Stromal cell of bone marrow (primary cell): ENCODE measurements around the gene CHTOP.
A peak's percentile ranks its signal among the peaks of the same experiment; 100 is the strongest.
"Not testable (repeated sequence)": the region's sequence is repeated elsewhere in the genome, so short reads cannot be mapped to it uniquely, and the experiment has no call there.

Experiments used
- DNase-seq: peaks from one replicate; pipeline ENCODE4 v3.0.0-alpha.2; 2012; ENCODE audit warnings: low read depth

The CHTOP gene

DNA sequence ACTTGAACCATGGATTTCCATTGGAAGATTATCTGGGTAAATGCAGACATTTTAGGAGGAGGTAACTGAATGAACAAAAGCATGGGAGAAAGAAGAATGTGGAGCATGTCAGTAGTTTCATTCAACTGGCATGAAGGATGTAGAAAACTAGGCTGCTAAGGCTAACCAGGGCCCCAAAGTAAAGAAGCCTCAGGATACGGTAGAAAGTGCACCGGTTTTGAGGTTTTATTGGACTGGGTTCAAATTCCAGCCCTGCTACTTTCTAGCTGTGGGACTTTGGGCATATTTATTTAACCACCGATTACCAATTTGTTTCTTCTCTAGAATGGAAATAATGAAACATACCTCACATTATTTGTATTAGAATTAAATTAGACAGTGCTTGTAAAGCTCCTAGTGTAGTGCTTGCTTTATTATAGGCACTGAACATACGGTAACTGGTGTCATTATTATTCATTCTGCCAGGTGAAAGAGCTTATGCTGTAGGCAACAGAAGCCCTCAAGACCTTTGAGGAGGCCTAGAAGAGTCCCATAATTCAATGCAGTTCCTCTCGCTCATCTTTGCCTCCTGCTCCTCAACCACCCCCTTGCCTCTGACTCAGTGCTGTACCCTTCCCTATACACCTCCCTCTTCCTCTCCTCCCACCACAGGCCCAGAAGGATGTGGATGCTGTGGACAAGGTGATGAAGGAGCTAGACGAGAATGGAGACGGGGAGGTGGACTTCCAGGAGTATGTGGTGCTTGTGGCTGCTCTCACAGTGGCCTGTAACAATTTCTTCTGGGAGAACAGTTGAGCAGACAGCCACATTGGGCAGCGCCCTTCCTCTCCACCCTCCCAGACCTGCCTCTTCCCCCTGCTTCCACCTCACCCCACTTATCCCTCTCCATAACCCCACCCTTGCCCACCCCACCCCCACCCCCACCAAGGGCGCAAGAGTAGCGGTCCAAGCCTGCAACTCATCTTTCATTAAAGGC is 2.5 kb upstream of the CHTOP start:
- no peak for DNase-seq

DNA sequence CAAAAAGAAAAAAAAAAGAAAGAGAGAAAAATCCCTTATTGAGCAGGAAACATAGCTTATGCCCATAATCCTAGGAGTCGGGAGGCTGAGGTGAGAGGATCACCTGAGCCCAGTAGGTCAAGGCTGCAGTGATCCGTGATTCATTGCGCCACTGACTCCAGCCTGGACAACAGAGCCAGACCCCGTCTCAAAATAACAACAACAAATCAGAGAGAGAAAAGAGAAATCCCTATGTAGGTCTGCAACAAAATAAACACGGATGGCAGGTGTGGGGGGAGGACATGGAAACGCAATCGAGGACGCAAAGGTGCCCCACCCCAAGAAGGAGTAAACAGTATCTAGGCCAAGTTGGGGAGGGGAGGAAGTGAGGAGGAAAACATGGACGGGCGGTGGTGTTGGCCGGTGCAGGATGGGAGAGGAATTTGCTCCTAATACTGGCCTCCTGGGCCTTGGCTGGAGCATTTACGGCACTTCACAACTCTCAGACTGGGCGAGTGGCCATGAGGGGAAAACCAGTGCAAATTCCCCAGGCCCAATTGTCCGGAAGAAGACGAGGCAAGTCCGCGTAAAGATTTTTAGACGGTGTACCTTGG is 609 bp upstream of the CHTOP start:
- no peak for DNase-seq

DNA sequence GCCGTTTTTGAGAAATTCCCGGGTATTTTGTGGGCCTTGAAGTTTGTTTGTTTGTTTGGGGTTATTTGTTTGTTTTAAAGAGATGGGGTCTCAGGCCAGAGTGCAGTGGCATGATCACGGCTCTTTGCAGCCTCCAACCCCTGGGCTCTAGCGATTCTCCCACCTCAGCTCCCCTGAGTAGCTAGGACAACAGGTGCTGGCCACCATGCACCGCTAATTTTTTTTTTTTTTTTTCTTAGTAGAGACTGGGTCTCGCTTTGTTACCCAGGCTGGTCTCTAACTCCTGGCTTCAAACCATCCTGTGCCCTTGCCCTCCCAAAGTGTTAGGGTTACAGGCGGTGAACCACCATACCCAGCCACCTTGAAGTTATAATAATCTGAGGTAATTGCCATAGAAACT is 2.0 kb downstream of the CHTOP start:
- no peak for DNase-seq

GRCh38 chr1:153636312-153636711 is 2.4 kb downstream of the CHTOP start:
- no peak for DNase-seq

GRCh38 chr1:153638261-153638660 is 4.4 kb downstream of the CHTOP start:
- DNase-seq: no peak

DNA sequence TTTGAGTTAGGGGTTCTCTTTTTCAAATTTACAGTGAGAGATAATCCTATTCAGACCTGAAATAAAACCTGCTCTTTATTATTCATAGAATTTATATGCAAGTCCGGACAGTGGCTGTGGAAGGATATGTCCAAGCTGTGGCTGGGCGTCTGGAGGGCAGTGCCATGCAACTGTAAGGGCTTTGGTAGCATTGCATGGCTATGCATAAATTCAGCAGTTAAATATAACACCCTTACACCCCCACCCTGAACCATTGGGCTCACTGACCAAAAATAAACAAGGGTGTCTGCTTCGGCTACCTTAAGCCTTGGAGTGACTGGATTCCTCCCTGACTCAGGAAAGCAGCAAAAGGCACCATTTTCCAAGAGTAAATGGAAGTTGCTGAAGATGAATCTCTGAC is 5.4 kb downstream of the CHTOP start:
- DNase-seq: no peak

DNA sequence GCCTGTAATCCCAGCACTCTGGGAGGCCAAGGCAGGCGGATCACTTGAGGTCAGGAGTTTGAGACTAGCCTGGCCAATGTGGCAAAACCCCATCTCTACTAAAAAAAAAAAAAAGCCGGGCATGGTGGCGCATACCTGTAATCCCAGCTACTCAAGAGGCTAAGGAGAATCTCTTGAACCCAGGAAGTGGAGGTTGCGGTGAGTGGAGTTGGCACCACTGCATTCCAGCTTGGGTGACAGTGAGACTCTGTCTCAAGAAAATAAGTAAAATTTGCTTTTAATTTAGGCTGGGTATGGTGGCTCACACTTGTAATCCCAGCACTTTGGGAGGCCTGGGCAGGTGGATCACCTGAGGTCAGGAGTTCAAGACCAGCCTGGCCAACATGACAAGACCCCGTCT is 6.3 kb downstream of the CHTOP start:
- not testable (repeated sequence) for DNase-seq

DNA sequence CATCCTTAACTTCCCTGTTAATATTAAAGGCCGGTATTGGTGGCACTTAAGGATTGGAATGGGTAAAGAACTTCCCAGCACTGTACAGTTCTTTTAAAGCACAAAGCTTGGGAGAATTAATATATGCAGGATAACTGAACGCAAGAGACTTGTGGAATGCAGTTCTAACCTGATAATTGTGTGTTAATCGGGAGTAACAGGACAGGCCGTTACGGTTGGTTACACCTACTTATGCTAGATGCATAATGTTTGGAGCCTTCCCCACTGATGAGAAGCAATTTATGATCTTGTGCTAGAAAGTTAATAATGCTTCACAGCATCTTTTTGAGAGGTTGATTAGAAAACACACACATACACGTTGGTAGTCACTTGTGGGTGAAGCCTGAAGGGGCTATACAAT is 7.0 kb downstream of the CHTOP start:
- DNase-seq: no peak

DNA sequence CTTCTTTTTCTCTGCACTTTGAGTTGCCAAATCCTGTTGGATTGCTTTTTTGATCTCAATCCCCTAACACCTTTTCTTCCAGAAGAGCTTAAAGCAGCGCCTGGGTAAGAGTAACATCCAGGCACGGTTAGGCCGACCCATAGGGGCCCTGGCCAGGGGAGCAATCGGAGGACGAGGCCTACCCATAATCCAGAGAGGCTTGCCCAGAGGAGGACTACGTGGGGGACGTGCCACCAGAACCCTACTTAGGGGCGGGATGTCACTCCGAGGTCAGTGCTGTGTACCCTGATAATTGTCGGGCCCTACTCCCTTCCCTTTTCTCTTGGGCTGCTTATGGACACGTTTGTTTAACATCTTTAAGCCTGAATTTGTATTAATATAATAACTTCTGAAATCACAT is 8.3 kb downstream of the CHTOP start:
- no peak for DNase-seq

GRCh38 chr1:153643100-153643499 is 9.2 kb downstream of the CHTOP start:
- no peak for DNase-seq

GRCh38 chr1:153643816-153644215 is 9.9 kb downstream of the CHTOP start:
- DNase-seq: no peak

DNA sequence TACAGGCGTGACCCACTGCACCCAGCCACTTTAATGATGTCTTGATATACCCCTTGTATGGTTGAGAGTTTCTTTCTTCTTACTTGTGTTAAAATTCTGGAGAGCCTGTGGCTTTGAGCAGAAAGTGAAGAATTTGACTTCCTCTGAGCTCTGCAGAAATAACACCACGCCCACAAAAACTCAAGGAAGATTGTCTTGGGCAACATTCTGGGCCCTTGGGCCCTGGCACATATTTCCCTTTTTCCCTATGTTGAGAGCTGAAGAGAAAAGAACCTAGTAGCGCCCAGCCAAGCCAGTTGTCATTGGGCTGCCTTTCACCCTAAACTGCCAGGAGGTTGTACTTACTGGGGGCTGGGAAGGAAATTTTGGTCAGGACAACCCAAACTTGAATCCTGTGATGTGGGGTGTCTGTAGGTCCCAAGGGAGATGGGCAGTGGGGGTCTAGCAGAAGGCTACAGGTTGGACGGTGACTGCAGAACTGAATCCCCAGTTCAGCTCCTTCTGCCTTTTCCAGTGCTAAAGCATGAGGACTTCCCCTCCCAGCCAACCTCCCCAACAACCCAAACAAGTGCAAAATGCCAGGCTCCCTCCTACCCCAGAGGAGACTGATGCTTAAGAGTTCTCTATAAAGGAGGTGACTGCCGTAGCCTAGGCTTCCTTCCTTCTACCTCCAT is 12.9 kb downstream of the CHTOP start:
- DNase-seq: no peak

DNA sequence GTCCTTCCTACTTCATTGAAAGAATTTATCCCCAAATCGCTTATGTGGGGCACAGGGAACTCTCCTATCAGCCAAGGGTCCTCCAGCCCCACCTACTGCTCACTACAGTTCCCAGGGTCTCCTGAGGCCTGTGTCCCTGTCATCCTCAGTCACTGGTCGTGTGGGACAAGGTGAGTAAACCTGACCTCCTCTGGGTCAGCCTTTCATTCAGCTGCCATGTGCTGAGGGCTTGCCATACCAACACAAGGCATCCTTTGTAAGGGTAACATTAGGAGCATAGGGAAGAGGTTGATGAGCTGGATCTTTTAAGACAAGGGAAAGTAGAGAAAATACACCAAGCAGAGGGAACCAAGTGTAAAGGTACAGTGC is 13.5 kb downstream of the CHTOP start:
- no peak for DNase-seq

DNA sequence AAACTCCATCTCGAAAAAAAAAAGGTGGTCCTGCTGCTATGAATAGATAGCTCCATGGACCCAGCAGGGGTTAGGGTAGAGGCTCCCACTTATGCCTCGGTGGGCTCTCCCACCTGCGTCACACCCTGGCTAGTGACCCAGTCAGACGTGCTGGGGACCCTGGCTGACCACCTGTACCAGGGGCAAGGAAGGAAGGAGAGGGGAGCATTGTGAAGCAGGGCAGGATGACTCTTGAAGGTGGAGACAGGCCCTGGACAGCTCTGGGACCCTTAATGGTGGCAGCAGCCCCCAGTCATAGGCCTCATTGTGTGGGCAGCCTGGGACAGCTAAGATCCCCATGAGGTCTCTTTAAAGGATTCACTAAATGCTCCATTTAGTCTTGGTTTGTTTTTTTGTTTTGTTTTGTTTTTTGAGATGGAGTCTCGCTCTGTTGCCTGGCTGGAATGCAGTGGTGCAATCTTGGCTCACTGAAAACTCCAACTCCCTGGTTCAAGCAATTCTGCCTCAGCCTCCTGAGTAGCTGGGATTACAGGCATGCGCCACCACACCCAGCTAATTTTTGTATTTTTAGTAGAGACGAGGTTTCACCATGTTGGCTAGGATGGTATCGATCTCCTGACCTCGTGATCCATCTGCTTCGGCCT is 14.3 kb downstream of the CHTOP start:
- DNase-seq: no peak

GRCh38 chr1:153649137-153649862 is 15.4 kb downstream of the CHTOP start:
- DNase-seq: no peak

- no peak for DNase-seq
Observed at GRCh38 chr1:153649863-153650235, 16.0 kb downstream of the CHTOP start.

DNA sequence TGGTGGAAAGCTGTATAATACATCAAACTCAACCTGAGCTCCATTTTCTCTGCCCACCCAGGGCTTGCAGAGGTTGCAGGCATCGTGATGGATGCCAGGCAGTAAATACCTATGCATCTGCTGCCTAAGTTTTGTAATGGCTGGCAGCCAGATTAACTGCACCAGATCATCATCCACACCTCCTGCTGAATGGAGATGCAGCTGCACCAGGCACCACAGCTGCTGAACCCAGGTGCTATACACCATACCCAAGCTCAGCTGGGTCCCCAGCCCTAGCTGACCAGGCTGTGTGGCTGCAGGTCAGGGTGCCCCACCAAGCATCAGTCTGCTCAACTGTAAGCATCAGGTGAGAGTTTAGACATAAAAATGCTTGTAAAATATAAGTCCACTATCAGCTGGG is 17.9 kb downstream of the CHTOP start:
- no peak for DNase-seq

DNA sequence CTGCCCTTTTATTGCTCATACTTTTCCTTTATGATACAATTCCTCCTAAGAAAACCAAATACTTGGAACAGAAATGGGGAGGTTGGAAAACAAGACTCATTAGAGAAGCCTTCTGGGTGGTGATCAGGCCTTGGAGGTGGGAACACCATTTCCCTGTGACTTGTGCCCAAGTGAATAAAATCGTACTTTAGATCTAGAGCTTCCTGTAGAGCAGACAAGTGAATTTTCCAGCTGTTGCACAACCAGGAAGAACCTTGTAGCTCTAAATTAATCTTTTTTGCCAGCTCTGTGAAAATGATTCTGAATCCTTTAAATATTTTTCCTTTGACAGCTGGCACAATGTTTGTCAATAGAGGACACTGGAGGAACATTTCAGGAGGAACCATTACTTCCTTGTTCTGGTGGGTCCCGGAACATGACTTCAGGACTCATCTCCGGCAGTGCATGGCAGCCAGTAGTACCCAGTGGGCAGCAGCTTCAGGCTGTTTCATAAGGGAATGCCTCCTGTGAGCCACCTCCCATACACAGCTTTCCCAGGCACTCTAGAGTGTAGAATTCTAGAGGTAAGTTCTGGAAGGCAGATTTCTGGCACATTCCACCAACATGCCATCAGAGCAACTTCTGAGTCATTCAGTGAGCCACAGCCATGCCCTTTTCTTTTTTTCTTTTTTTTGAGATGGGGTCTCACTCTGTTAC is 19.1 kb downstream of the CHTOP start:
- DNase-seq: no peak

GRCh38 chr1:153655333-153655732 is 21.5 kb downstream of the CHTOP start:
- DNase-seq: no peak

DNA sequence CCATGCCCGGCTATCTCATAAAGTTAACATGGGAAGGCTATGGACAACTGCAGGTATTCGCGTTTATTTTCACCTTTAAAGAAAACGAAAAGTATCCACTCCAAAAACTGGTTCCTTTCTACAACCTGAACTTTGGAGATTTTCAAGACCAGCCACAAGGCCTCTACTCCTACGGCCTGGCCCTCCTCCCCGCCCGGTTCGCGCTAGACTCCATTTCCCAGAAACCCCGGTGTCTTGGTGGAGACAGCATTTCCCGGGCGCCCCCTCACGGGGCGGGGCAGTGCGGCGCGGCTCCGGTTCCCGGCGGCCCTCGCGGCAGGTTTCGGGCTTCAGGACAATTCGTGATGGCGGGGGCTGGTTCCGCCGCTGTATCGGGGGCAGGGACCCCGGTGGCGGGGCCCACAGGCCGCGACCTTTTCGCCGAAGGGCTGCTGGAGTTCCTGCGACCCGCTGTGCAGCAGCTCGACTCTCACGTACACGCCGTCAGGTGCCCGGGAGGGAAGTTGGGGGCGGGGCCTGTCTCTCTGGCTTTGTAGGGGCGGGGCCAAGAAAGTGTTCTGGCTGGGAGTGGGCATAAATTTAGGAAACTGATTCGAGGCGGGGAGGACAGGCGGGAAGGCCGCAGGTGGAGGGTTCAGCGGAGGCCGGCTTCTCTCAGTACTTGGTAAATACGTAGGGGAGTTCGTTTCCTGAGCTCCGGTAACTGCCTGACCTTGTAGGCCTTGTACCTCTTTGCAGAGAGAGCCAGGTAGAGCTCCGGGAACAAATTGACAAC is 24.7 kb downstream of the CHTOP start, which contains the start of gene SNAPIN:
TSS of gene SNAPIN (plus strand) at position 304 of the 775 bp plus-strand sequence. CDS start at position 345, 41 bp downstream.
- DNase-seq: peak; percentile 88
